DMS79 (cell line): ENCODE results near the gene ALKBH6.
"Not testable (repeated sequence)": the region's sequence is repeated elsewhere in the genome, so short reads cannot be mapped to it uniquely, and the experiment has no call there.

Experiments
- DNase-seq: peaks from one replicate; lab custom pipeline; 2025; lab: John Stamatoyannopoulos, UW

Gene ALKBH6

DNA sequence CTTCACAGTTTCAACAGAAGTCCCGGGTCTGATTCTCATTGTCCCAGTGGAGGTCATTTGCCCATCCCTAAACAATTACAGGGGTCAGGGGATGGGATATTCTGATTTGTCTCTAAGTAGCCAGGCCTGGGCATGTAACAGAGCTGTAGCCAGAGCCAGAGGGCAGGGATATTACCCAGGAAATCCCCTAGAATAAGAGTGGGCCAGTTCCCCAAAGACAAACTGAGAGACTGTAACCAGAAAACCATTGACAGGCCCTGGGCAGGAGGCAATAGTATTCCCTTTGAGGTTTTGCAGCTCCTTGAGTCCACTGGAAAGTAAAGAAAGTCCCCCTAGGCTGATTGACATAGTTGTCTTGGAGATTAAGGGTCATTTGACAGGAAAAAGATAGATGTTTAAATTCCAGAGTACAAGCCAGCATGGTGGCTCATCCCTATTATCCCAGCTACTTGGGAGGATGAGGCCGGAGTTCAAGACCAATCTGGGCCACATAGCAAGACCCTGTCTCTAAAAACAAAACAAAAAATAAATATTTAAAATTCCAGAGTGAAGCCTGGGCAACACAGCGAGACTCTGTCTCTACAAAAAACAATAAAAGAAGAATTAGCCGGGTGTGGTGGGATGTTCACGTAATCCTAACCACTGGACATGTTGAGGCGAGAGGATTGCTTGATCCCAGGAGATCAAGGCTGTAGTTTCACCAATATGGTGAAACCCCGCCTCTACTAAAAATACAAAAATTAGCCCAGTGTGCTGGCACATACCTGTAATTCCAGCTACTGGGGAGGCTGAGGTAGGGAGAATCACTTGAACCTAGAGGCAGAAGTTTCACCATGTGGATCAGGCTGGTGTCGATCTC, 20.9 kb downstream of the ALKBH6 start:
- DNase-seq = no peak

DNA sequence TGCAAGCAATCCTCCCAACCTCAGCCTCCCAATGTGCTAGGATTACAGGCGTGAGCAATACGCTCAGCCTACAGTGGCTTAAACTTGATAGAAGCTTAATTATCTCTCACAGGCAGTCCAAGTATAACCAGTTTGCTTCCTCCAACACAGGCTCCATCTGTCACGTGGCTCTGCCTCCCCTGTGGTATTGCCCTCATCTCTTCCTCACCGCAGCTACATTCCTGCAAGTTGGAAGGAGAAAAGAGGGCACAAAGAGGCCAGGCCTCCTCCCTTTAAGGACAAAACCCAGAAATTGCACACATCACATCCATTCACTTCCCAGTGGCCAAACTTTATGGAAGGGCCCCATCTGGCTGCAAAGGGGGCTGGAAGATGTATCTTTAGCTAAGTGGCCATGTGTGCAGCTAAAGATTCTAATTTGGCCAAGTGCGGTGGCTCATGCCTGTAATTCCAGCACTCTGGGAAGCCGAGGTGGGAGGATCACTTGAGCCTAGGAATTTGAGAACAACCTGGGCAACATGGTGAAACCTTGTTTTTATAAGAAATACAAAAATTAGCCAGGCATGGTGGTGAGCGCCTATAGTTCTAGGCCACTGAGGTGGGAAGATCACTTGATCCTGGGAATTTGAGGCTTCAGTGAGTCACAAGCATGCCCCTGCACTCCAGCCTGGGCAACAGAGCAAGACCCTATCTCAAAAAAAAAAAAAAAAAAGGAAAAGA, 22.1 kb downstream of the ALKBH6 start:
- DNase-seq = no peak

DNA sequence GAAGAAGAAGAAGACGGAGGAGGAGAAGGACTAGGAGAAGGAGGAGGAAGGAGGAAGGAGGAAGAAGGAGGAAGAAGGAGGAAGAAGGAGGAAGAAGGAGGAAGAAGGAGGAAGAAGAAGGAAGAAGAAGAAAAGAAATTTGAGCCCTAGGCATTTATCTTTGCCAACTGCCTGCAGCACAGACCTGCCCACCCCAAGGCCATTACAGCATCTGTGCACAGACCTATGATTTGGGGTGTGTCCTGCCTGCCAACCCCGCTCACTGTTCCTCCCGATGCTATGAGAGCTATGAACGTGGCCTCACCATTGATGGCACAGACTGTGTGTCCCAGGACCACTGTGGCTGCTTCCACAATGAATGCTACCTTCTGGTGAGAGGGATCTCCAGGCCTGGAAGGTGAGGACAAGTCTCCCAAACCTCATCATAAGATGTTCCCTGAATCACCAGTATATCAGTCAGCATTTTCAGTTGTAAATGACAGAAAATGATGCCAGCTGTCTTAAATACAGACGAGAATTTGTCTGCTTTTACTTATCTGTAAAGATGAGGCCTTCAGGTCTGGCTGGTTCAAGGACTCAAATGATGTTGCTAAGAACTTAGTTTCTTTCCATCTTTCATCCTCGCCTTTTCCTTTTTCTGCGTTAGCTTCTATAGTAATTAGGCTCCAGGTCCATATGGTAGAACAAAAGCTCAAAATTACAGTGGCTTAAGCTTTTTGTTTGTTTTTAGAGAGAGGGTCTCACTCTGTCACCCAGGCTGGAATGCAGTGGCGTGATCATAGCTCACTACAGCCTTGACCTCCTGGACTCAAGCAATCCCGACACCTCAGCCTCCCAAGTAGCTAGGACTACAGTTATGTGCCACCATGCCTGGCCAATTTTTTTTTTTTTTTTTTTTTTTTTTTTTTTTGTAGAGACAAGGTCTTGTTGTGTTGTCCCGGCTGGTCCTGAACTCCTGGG, 23.0 kb downstream of the ALKBH6 start:
- DNase-seq = no peak

DNA sequence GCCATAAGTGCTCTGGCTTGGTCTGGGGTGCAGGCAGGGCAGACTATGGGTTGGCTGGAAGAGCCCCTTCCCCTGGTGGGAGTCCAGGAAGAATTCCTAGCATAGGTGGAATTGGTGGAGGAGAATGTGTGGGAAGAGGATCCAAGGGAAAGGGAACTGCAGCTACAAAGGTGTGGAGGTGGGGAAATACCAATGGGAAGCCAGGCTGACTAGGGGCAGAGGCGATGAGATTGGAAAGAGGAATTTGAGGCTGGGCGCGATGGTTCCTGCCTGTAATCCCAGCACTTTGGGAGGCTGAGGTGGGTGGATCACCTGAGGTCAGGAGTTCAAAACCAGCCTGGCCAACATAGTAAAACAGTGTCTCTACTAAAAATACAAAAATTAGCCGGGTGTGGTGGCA, 23.9 kb downstream of the ALKBH6 start:
- no peak for DNase-seq

GRCh38 chr19:35988824-35989223, 25.2 kb downstream of the ALKBH6 start:
- no peak for DNase-seq

- DNase-seq = no peak
These were observed 26.5 kb downstream of the ALKBH6 start for GRCh38 chr19:35987571-35987896.

DNA sequence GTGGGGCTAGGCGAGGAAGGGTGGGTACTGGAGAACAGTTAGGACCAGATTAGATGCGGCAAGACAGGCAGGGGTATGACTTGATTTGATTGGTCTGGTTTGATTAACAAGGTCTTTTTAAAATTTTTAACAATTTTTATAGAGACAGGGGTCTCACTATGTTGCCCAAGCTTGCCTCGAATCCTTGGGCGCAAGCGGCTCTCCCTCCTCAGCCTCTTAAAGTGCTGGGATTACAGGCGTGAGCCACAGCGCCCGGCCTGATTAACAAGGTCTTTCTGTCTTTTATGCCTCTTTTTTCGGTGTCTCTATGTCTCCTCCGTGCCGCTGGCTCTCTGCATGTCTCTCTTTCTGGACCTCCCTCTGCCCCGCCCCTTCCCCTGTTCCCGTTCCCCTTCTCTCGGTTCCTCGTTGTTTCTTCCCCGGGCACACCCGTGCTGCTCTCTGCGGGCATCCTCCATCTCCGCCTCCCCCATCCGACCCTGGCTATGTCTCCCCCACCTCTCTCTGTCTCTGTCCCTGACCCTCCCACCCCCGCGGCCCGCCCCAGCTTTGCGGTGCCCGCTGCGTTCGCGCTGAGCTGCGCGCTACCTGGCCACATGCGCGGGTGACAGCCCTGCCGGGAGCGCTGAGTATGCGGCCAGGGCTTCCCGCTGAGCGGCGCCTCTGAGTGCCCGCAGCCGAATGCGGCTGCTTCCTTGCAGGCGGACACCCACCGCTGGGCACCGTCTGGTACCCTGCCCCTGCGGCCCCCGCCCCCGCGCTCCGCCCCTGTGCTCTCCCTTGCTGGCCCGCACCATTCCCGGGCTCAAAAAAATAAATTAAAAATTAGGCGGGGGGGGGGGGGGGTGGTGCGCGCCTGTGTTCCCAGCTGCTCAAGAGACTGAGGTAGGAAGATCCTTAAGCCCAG, 27.1 kb downstream of the ALKBH6 start:
- DNase-seq = peak; percentile 31

GRCh38 chr19:35986111-35986510, 27.9 kb downstream of the ALKBH6 start:
- no peak for DNase-seq

GRCh38 chr19:35983177-35983576, 30.8 kb downstream of the ALKBH6 start:
- DNase-seq = no peak

- not testable (repeated sequence) for DNase-seq
These were observed 33.0 kb downstream of the ALKBH6 start for GRCh38 chr19:35980997-35981396.

- DNase-seq = no peak
These were observed 35.1 kb downstream of the ALKBH6 start for GRCh38 chr19:35978832-35979365.

- no peak for DNase-seq
These were observed 35.7 kb downstream of the ALKBH6 start for GRCh38 chr19:35978271-35978670.

DNA sequence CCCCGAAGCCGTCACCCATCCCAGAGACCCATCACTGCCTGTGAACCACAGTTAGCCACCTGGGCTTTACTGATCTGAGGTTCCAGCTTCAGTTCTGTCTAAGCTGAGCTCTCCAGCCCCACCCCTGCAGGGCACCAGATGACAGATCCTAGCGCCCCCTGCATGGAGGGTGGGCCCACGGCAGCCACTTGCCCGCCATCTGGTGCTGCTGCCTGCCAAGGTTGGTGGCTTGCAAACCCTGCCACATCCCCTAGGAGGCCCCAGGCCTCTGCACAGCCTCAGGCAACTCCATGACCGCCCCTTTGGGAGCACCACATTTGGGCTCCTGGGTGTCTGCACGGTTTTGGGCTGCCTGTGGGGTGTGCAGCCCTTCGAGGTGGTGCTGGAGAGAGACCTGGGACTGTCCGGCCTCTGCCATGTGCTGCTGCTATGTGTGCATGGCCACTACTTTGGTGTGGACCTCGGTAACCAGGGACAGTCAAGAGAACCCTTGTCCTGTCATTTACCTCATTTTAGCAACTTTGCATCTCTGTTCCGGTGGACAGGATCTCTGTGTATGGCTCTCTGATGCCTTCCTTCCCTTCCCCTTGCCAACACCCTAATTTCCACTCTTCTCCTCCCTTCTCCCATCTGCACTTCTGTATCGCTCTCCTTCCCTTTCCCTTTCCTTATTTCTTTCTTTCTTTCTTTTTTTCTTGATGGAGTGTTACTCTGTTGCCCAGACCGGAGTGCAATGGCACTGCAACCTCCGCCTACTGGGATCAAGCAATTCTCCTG, 36.4 kb downstream of the ALKBH6 start:
- no peak for DNase-seq

- no peak for DNase-seq
These were observed 38.3 kb downstream of the ALKBH6 start for GRCh38 chr19:35975608-35976214.

GRCh38 chr19:35973487-35973886, 40.5 kb downstream of the ALKBH6 start:
- no peak for DNase-seq

DNA sequence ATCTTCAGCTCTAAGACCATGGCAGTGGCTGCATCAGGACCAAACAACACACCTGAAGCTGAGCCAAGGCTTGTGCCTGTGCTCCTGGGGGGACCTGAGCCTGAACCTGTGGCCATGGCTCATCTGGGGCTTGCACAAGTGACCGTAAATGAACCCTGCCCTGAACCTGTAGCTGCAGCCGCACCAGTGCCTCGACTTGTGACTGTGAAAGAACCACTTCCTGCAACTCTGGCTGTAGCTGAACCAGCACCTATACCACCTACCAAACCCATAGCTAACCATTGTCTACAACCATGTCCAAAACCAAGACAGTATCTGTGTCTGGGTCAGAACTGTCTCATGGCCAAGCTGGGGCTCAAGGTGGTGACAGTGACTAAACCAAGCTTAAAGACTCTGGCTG, 47.2 kb downstream of the ALKBH6 start:
- DNase-seq = no peak

- no peak for DNase-seq
These were observed 50.5 kb downstream of the ALKBH6 start for GRCh38 chr19:35963514-35963913.

GRCh38 chr19:35960432-35960972, 53.5 kb downstream of the ALKBH6 start:
- no peak for DNase-seq

- no peak for DNase-seq
These were observed 54.1 kb downstream of the ALKBH6 start for GRCh38 chr19:35959968-35960320.
